CD4-positive, alpha-beta T cell treated with Interleukin-10 for 1 hour (primary cell): Measurements from ENCODE around the gene RAB9A.

Experiments used
- DNase-seq: peaks from one replicate; pipeline ENCODE4 v3.0.0-alpha.2; 2020

RAB9A gene

DNA sequence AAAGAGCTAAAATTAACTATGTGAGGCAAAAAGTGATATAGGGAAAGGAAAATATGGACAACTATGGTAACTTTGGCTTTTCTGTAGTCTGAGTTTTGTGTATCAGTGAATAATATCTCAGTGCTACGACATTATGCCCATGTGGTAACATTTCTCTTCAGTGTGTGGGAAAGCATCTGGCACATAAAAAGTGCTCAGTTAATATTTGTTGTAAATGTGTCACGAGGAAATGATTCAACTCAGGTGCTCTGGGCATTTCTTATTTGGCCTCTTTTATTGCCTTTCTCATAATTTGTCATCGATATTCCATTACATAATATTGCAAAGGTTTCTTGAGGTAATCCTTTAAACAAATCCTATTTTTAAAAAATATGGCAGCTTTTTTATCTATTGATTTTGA, 63.2 kb downstream of the RAB9A start:
- DNase-seq: no peak

DNA sequence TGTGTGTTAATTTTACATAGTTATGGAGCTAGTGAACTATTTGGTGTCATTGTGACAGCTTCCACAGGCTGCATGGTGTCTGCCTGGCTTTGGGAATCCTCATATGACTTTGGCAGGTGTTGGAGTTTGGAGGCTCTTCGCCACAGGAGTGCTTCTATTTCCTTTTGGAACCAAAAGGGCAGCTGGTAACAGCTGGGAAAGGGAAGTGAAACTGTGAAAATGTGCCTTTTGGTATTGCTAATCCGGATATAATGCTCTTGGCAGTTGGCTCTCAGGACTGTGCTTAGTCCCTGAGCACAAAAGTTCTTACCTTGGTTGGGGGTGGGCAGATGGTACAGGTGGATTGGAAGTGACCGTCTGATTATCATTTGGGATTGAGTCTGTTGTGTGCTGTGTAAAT, 63.7 kb downstream of the RAB9A start:
- no peak for DNase-seq

DNA sequence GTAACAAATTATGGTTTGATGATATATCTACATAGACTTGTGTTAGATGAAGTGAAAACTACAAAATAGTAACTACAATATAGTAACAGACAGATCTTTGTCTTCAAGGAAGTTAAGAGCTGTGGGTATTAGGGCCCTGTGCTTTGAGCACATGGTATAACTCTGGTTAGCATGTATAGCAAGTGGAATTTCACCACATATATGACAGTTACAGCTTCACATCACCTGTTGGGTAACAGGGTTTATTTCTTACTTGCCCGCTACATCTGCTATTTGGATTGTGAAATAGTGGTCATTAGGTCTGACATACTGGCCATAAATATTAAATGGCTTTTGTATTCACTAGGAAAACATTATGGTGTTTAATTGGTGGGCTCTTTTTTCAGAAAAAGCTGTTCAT, 65.8 kb downstream of the RAB9A start:
- DNase-seq: no peak

DNA sequence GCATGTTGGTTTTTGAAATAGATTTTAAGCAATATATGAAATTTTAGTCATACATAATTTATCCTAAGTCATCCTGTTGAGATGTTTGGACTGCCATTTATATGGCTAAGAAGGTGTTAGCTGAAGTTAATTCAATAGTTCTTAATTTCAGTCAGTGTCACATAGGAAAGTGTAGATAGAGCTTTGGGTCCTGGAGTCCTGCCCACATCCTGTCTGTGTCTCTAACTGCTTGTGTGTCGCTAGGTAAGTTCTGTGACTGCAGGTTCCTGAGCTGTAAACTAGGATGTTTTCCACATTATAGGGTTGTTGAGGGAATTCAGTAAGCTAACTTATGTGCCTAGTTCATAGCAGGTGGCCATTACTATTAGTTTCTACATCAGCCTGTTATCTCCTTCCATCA, 66.3 kb downstream of the RAB9A start:
- peak; percentile 34 for DNase-seq

DNA sequence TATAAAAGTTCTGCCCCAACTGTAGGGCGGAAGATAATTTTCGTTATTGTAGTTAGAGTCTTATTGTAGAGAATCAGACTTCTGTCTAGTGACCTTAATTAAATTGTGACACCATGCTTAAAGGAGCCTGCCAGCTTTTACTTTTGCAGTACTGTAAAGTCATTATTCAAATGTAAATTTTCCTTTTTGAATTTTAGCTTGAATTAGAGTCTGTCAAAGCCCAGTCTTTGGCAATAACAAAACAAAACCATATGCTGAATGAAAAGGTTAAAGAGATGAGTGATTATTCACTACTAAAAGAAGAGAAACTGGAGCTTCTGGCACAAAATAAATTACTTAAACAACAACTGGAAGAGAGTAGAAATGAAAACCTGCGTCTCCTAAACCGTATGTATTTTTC, 67.5 kb downstream of the RAB9A start:
- DNase-seq: no peak

DNA sequence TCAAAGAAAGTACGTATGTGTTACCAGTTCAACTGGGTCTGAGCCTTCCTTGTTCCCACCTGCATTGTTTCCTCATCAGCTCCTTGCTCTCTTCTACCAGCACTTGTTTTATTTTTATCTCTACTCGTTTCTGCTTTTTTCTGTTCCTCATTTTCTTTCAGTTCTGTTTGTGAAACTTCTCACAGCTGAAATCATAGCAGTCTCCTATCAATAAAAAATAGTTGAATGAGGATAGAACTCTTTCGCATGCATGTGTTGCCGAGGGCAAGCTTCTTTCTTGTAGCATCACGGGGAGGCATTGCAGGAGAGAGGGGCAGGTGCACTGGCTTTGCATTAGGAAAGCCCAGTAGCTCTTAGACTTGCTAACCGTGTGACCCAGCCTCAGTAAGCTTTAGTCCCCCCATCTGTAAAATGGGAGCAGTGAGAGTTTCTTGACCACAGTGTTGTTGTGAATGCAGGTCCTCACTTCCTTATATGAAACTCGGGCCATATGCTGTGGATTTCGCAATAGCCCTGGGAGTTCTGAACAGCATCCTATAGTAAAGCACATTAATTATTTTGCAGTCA, 70.3 kb downstream of the RAB9A start:
- DNase-seq: no peak
